Esophagus squamous epithelium (tissue), 5 donors: ENCODE measurements around the gene IMMP2L. TPM values are rescaled to one million over a fixed set of nuclear protein-coding genes. Genes with fewer than 3 reads are reported as not detected.

Source experiments
- DNase-seq: peaks from one replicate; lab custom pipeline; 2025; lab: John Stamatoyannopoulos, UW
- H3K27ac ChIP-seq, 4 donors: fragments of 200-600 bp; sonication (generic); one replicate each; pipeline ENCODE4 v1.5.1; 2016 to 2019; ENCODE audit warnings: mild to moderate bottlenecking in 1 of 4
- H3K27me3 ChIP-seq, 4 donors: fragments of 200-600 bp; sonication (generic); 1 replicate in 3 of 4; 2 replicates in 1 of 4; pipeline versions ENCODE4 v1.5.1 to v1.6.0; 2017 to 2021; ENCODE audit warnings: antibody characterized with exemption in 1 of 4
- H3K36me3 ChIP-seq, 3 donors: fragments of 200-600 bp; sonication (generic); one replicate each; pipeline ENCODE4 v1.5.1; 2016 to 2019
- H3K4me1 ChIP-seq, 3 donors: fragments of 200-600 bp; sonication (generic); one replicate each; pipeline ENCODE4 v1.5.1; 2017 to 2019
- H3K4me3 ChIP-seq, 4 donors: fragments of 200-600 bp; sonication (generic); 1 replicate in 3 of 4; 2 replicates in 1 of 4; pipeline ENCODE4 v1.5.1; 2016 to 2019; ENCODE audit warnings: mild to moderate bottlenecking in 2 of 4, moderate library complexity in 1 of 4
- H3K9me3 ChIP-seq, 3 donors: fragments of 200-600 bp; sonication (generic); one replicate each; pipeline ENCODE4 v1.5.1; 2016 to 2019
- CTCF ChIP-seq, 6 experiments: fragments of 450-650 bp in 4 of 6; fragments of 200-600 bp in 2 of 6; sonication (generic) in 2 of 6; IDR thresholded peaks; one replicate each; pipeline ENCODE4 v1.5.1; 2016 to 2019; ENCODE audit warnings: antibody characterized with exemption in 6 of 6, mild to moderate bottlenecking in 4 of 6, moderate library complexity in 4 of 6
- POLR2A ChIP-seq, 4 donors: fragments of 450-650 bp; IDR thresholded peaks; one replicate each; pipeline ENCODE4 v1.6.1; 2017; ENCODE audit warnings: antibody characterized with exemption in 4 of 4, mild to moderate bottlenecking in 4 of 4, moderate library complexity in 3 of 4
- WGBS, 2 donors: methylation state at CpG; one replicate each; pipeline ENCODE4 v1.1.5; 2018; 5-methylcytosine and 5-hydroxymethylcytosine counted together
- intact Hi-C: fragments of 100-400 bp; cut with DNase I; formaldehyde crosslinking; loops from one replicate; pipeline ENCODE4 v1.15.0; 2022
- total RNA-seq, 4 donors: library from RNA; depleted of rRNA; stranded (reverse); fragments of >200 nt; gene quantifications; one replicate each; pipeline ENCODE4 v1.1.0, GENCODE V29; 2016
- donor health status: DM: yes; HTN: yes; CAD: no.

The IMMP2L gene
- total RNA-seq, 4 donors from 2014 or later, result 1.6 to 21.7 (median 5.4) TPM

- Histone ChIP-seq H3K27ac (no peak overlapping the region), H3K4me1 (no peaks in the 10 kb centered on the region), H3K27me3 (no peaks in the 10 kb centered on the region), H3K36me3 (no peaks in the 10 kb centered on the region), H3K4me3 (no peak overlapping the region), H3K9me3 (no peaks in the 10 kb centered on the region)
- 69 to 81% methylated on average over 2 of the region's 2 CpGs for WGBS, 2 donors
- intact Hi-C loops, result no loop called here
- DNase-seq, result no peak
- no peak for TF ChIP-seq CTCF (IDR thresholded peaks at IDR 0.05)
- no peak for TF ChIP-seq POLR2A (IDR thresholded peaks at IDR 0.05)
Observed at GRCh38 chr7:111050875-111051416, 511.3 kb downstream of the IMMP2L start.

- intact Hi-C loops, result no loop called here
- Histone ChIP-seq H3K9me3 (no peaks in the 10 kb centered on the region), H3K27me3 (no peaks in the 10 kb centered on the region), H3K4me3 (no peak overlapping the region), H3K4me1 (no peaks in the 10 kb centered on the region), H3K27ac (no peak overlapping the region), H3K36me3 (no peaks in the 10 kb centered on the region)
- DNase-seq, result no peak
- 81 to 86% methylated on average over 7 of the region's 7 CpGs for WGBS, 2 donors
- TF ChIP-seq POLR2A (IDR thresholded peaks at IDR 0.05) (no peak), CTCF (IDR thresholded peaks at IDR 0.05) (no peak)
Observed at GRCh38 chr7:111049971-111050680, 512.2 kb downstream of the IMMP2L start.

GRCh38 chr7:111047595-111047994 is 514.7 kb downstream of the IMMP2L start:
- no peak overlapping the region for H3K4me3 ChIP-seq
- no peaks in the 10 kb centered on the region for H3K36me3 ChIP-seq
- DNase-seq, result no peak
- H3K27me3 ChIP-seq, result no peaks in the 10 kb centered on the region
- intact Hi-C loops, result no loop called here
- WGBS, 2 donors, result 91 to 93% methylated on average over 2 to 3 of the region's 4 CpGs
- no peak overlapping the region for H3K27ac ChIP-seq
- no peaks in the 10 kb centered on the region for H3K9me3 ChIP-seq
- TF ChIP-seq CTCF (IDR thresholded peaks at IDR 0.05), result no peak
- TF ChIP-seq POLR2A (IDR thresholded peaks at IDR 0.05), result no peak
- no peaks in the 10 kb centered on the region for H3K4me1 ChIP-seq

GRCh38 chr7:111045449-111045848 is 516.8 kb downstream of the IMMP2L start:
- Histone ChIP-seq H3K27ac (no peak overlapping the region), H3K36me3 (no peaks in the 10 kb centered on the region), H3K4me3 (no peak overlapping the region), H3K9me3 (no peaks in the 10 kb centered on the region), H3K4me1 (no peaks in the 10 kb centered on the region), H3K27me3 (no peaks in the 10 kb centered on the region)
- TF ChIP-seq POLR2A (IDR thresholded peaks at IDR 0.05), result no peak
- TF ChIP-seq CTCF (IDR thresholded peaks at IDR 0.05), result no peak
- no peak for DNase-seq
- intact Hi-C loops, result no loop called here

- Histone ChIP-seq H3K27ac (no peak overlapping the region), H3K27me3 (no peaks in the 10 kb centered on the region), H3K9me3 (no peaks in the 10 kb centered on the region), H3K4me3 (no peak overlapping the region), H3K4me1 (no peaks in the 10 kb centered on the region), H3K36me3 (no peaks in the 10 kb centered on the region)
- 90 to 95% methylated on average over 1 of the region's 1 CpG for WGBS, 2 donors
- TF ChIP-seq POLR2A (IDR thresholded peaks at IDR 0.05) (no peak), CTCF (IDR thresholded peaks at IDR 0.05) (no peak)
- intact Hi-C loops, result no loop called here
- DNase-seq, result no peak
Observed at GRCh38 chr7:111043561-111043960, 518.7 kb downstream of the IMMP2L start.
